CD4-positive, alpha-beta memory T cell (primary cell): ENCODE measurements around the gene EVC. TPM values are rescaled to one million over a fixed set of nuclear protein-coding genes. Genes with fewer than 3 reads are reported as not detected.
"Not testable (repeated sequence)": the region's sequence is repeated elsewhere in the genome, so short reads cannot be mapped to it uniquely, and the experiment has no call there.

Source experiments
- CTCF ChIA-PET: fragments of 350-600 bp; sonication (Branson Sonifier 250); formaldehyde crosslinking; loops from one replicate; lab custom pipeline; 2021; ENCODE audit warnings: inconsistent platforms; ENCODE audit not compliant: partially characterized antibody; lab: Charles Lee
- POLR2A ChIA-PET: fragments of 350-600 bp; sonication (Branson Sonifier 250); formaldehyde crosslinking; loops from one replicate; lab custom pipeline; 2021; ENCODE audit not compliant: partially characterized antibody; lab: Charles Lee
- DNase-seq, 5 donors: peaks; one replicate each; pipeline versions ENCODE4 v3.0.0 to v3.0.0-alpha.2; 2020 to 2022; ENCODE audit warnings: mixed read lengths in 1 of 5
- H3K27ac ChIP-seq: one replicate; pipeline ENCODE4 v1.7.0; 2013; ENCODE audit warnings: low read depth, low read length
- H3K27me3 ChIP-seq: 2 replicates; pipeline ENCODE4 v1.7.0; 2013; ENCODE audit warnings: mild to moderate bottlenecking, low read length, moderate library complexity; ENCODE audit not compliant: insufficient read depth
- H3K36me3 ChIP-seq: 2 replicates; pipeline ENCODE4 v1.7.0; 2013; ENCODE audit warnings: mild to moderate bottlenecking, low read length, moderate library complexity; ENCODE audit not compliant: insufficient read depth
- H3K4me1 ChIP-seq: 2 replicates; pipeline ENCODE4 v1.7.0; 2013; ENCODE audit warnings: mild to moderate bottlenecking, low read length, moderate library complexity; ENCODE audit not compliant: insufficient read depth
- H3K4me3 ChIP-seq, 2 donors: one replicate each; pipeline ENCODE4 v1.7.0; 2013; ENCODE audit warnings: low read length in 2 of 2, mild to moderate bottlenecking in 1 of 2
- H3K9me3 ChIP-seq, 2 donors: one replicate each; pipeline ENCODE4 v1.7.0; 2013; ENCODE audit warnings: low read length in 2 of 2, control low read depth in 1 of 2; ENCODE audit not compliant: control insufficient read depth in 1 of 2
- H3K27ac Mint-ChIP-seq, 7 donors: one replicate each; pipeline ENCODE4 v1.8.0; 2020 to 2021; ENCODE audit warnings: mixed read lengths in 7 of 7, mild to moderate bottlenecking in 6 of 7, inconsistent platforms in 3 of 7, moderate library complexity in 3 of 7
- H3K27me3 Mint-ChIP-seq, 2 donors: one replicate each; pipeline ENCODE4 v1.8.0; 2020 to 2021; ENCODE audit warnings: mixed read lengths in 2 of 2
- H3K36me3 Mint-ChIP-seq, 2 donors: one replicate each; pipeline ENCODE4 v1.8.0; 2020 to 2021; ENCODE audit warnings: mixed read lengths in 2 of 2, inconsistent platforms in 1 of 2, mild to moderate bottlenecking in 1 of 2
- H3K4me1 Mint-ChIP-seq, 4 donors: one replicate each; pipeline ENCODE4 v1.8.0; 2020 to 2021; ENCODE audit warnings: mixed read lengths in 4 of 4, mild to moderate bottlenecking in 1 of 4
- H3K4me3 Mint-ChIP-seq, 8 donors: one replicate each; pipeline ENCODE4 v1.8.0; 2020 to 2021; ENCODE audit warnings: mixed read lengths in 8 of 8, mild to moderate bottlenecking in 7 of 8, moderate library complexity in 6 of 8, inconsistent platforms in 3 of 8
- H3K9me3 Mint-ChIP-seq, 8 donors: one replicate each; pipeline ENCODE4 v1.8.0; 2020 to 2021; ENCODE audit warnings: mixed read lengths in 8 of 8, mild to moderate bottlenecking in 5 of 8, inconsistent platforms in 3 of 8, moderate library complexity in 1 of 8
- intact Hi-C: fragments of 100-400 bp; cut with micrococcal nuclease; formaldehyde crosslinking; loops from one replicate; pipeline ENCODE4 v1.15.1; 2023
- polyA plus RNA-seq, 2 donors: library from polyadenylated mRNA; unstranded; fragments of 300-500 nt; fragmentation: Illumina TruSeq; gene quantifications; one replicate each; pipeline ENCODE4 v1.2.3, GENCODE V29; 2021
- total RNA-seq, 2 experiments: library from RNA; stranded (reverse); gene quantifications; one replicate each; pipeline ENCODE4 v1.2.3, GENCODE V29; 2021

Gene EVC
- total and polyA plus RNA-seq, 4 experiments from 2014 or later, result 0.17 to 2.9 (median 2.1) TPM; not detected in 1

DNA sequence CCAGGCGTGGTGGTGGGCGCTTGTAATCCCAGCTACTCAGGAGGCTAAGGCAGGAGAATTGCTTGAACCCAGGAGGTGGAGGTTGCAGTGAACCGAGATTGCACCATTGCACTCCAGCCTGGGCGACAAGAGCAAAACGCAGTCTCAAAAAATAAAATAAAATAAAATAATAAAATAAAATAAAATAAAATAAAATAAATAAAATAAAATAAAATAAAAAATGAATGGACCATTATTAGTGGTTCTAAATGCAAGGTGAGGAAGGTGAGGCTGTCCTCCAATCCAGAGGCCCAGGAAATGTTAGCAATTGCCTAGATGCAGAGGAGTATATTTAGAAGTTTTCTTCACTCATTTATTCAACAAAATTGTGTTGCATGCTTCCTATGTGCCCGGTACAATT lies 126.5 kb downstream of the EVC start:
- H3K4me1 Mint-ChIP-seq, H3K4me3 Mint-ChIP-seq, H3K27ac Mint-ChIP-seq, H3K27me3 ChIP-seq, H3K4me3 ChIP-seq, H3K27me3 Mint-ChIP-seq, H3K36me3 Mint-ChIP-seq, intact Hi-C loops, CTCF ChIA-PET, H3K4me1 ChIP-seq, H3K36me3 ChIP-seq, H3K27ac ChIP-seq, DNase-seq, POLR2A ChIA-PET, H3K9me3 Mint-ChIP-seq, H3K9me3 ChIP-seq: not testable (repeated sequence)

DNA sequence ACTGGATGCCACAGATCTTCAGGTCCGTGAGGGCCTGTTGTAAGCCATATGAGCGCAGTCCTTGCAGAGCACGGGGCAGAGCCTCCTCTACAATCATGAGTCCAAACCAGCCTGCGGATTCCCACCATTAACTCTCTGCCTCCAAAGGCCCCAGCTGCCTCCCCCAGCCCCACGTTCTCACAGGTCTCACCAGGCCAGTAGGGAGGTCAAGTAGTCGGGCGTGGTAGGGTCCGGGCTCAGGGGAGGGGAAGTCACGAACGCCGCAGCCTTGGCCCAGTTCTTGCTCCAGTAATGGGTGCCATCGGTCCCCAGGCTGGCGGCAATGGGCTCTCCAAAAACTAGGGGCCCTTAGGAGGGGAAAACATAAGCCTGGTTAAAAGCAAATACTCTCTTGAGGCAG lies 128.3 kb downstream of the EVC start:
- Mint-ChIP-seq H3K36me3 (no peaks in the 10 kb centered on the region), H3K9me3 (no peaks in the 10 kb centered on the region), H3K27ac (no peak overlapping the region), H3K4me1 (no peaks in the 10 kb centered on the region), H3K4me3 (no peak overlapping the region), H3K27me3 (peaks cover 0 to 2% of the 10 kb centered on the region in 2 donors)
- ChIA-PET POLR2A (no interaction called here), CTCF (no interaction called here)
- Histone ChIP-seq H3K27me3 (no peaks in the 10 kb centered on the region), H3K36me3 (no peaks in the 10 kb centered on the region), H3K4me1 (no peaks in the 10 kb centered on the region), H3K4me3 (no peak overlapping the region), H3K27ac (no peak overlapping the region), H3K9me3 (no peaks in the 10 kb centered on the region)
- DNase-seq, result no peak
- intact Hi-C loops, result no loop called here

DNA sequence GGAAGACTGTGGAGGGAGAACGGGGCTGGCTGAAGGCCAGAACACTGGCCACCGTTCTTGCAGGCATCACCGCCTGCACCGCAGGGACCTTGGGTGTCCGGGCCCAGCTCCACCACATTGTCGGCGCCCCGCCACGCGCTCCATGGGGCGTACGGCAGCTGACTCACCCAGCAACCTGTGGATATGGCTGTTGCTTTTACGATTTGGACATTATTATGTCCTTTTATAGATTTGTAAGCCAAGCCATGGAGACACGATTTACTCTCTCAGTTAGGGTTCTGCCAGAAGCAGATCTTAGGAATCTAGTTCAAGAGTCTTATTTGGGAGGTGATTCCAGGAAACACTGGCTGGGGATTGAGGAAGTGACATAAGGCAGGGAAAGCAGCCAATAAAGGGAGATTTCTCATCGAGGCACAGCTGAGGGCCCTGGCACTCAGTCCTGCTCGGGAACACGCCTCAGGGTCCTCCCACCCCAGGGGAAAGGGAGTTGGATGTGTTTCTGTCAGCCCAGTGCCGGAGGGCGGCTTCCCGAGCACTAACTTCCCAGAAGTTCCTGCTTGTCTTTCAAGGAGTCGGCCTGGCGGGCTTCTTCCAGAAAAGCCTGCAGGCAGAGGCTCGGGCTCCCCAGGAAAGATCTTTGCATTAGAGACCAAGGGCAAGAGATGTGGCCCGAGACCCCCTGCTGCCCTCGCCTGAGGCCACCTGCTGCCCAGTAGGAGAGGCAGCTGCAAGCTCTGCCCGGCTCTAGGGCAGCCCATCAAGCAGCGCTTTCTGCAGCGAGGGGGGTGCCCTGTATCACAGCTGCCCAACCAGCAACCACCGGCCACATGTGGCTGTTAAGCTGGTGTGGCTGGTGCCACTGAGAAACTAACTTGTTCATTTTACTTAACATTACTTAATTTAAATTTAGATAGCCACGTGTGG lies 129.0 kb downstream of the EVC start:
- H3K36me3 ChIP-seq, result no peaks in the 10 kb centered on the region
- H3K9me3 ChIP-seq, result no peaks in the 10 kb centered on the region
- DNase-seq, result no peak
- ChIA-PET POLR2A (no interaction called here), CTCF (no interaction called here)
- Mint-ChIP-seq H3K36me3 (no peaks in the 10 kb centered on the region), H3K4me1 (no peaks in the 10 kb centered on the region), H3K27ac (no peak overlapping the region), H3K27me3 (peaks cover 0 to 2% of the 10 kb centered on the region in 2 donors), H3K9me3 (no peaks in the 10 kb centered on the region), H3K4me3 (no peak overlapping the region)
- intact Hi-C loops, result no loop called here
- H3K4me3 ChIP-seq, result no peak overlapping the region
- no peaks in the 10 kb centered on the region for H3K27me3 ChIP-seq
- no peaks in the 10 kb centered on the region for H3K4me1 ChIP-seq
- H3K27ac ChIP-seq, result no peak overlapping the region

DNA sequence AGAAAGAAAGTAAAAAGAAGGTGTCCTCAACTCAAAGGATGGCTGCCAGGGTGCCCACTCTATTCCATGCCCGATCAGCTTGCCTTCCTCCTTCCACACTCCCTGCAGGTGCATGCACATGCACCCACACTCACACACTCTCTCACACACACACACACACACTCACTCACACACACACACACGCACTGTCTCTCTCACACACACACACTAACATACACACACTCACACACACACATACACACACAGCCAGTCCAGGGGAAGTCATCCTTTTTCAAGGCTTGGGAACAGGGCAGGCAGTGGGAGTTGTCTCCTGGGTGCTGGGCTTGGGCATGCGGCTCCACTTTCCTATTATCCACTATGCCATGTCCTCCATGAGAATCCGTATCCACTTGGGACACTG lies 131.5 kb downstream of the EVC start:
- H3K9me3 ChIP-seq, result no peaks in the 10 kb centered on the region
- H3K4me1 ChIP-seq, result no peaks in the 10 kb centered on the region
- H3K27me3 Mint-ChIP-seq, result peaks cover 0 to 2% of the 10 kb centered on the region in 2 donors
- peak overlapping the region in 1 of 7 donors; percentile 9 for H3K27ac Mint-ChIP-seq
- H3K36me3 Mint-ChIP-seq, result no peaks in the 10 kb centered on the region
- H3K36me3 ChIP-seq, result no peaks in the 10 kb centered on the region
- H3K9me3 Mint-ChIP-seq, result peaks cover 0 to 2% (median 0%) of the 10 kb centered on the region in 8 donors
- H3K27me3 ChIP-seq, result no peaks in the 10 kb centered on the region
- H3K4me3 ChIP-seq, result no peak overlapping the region
- H3K4me1 Mint-ChIP-seq, result no peaks in the 10 kb centered on the region
- no peak overlapping the region for H3K4me3 Mint-ChIP-seq
- POLR2A ChIA-PET, result no interaction called here
- CTCF ChIA-PET, result no interaction called here
- no peak overlapping the region for H3K27ac ChIP-seq
- no peak for DNase-seq
- intact Hi-C loops, result no loop called here

DNA sequence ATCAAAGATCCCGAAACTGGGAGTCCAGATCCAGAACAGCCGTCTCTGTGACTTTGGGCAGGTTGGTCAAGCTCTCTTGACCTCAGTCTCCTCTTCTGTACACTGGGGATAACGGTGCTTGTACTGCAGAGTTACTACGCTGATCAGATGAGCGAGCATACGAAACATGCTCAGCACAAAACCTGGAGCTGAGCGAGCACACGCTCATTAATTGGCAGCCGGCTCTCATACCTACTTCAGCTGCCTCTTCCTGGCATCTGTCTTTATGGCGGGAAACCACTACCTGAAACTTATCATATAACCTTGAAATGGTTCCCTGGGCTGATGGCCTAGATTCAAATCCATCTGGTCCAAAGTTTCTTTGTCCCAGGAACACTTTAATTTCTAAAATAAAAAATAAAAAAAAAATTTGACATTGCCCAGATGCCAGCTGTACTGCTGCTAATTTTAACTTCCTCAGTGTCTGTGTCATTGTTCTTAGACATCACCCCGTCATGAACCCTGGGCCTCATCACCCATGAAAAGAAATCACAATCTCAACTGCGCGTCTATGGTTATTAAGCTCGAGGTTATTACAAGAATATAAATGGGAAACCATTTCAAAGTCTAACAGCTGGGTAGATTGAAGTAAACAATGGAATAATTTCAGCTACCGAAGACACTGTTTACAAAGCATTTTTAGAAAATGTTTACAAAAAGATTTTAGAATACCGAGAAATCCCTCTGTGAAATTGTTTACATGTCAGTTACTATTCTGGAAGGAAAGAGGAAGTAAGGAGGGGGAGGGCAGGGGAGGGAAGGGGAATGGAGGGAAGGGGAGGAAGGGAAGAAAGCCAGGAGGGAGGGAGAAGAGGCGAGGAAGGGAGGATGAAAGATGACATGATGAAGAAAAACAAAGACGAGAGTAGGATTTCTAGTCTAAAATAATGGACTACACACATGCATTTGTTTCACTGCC lies 132.9 kb downstream of the EVC start:
- no peaks in the 10 kb centered on the region for H3K9me3 ChIP-seq
- no peak overlapping the region for H3K27ac ChIP-seq
- no peaks in the 10 kb centered on the region for H3K36me3 ChIP-seq
- POLR2A ChIA-PET, result no interaction called here
- Mint-ChIP-seq H3K27ac (no peak overlapping the region), H3K4me3 (no peak overlapping the region), H3K9me3 (peaks cover 0 to 2% (median 0%) of the 10 kb centered on the region in 8 donors), H3K4me1 (no peaks in the 10 kb centered on the region), H3K27me3 (peaks cover 2 to 5% of the 10 kb centered on the region in 2 donors), H3K36me3 (no peaks in the 10 kb centered on the region)
- H3K4me1 ChIP-seq, result no peaks in the 10 kb centered on the region
- no peak overlapping the region for H3K4me3 ChIP-seq
- intact Hi-C loops, result no loop called here
- CTCF ChIA-PET, result no interaction called here
- H3K27me3 ChIP-seq, result no peaks in the 10 kb centered on the region
- no peak for DNase-seq

DNA sequence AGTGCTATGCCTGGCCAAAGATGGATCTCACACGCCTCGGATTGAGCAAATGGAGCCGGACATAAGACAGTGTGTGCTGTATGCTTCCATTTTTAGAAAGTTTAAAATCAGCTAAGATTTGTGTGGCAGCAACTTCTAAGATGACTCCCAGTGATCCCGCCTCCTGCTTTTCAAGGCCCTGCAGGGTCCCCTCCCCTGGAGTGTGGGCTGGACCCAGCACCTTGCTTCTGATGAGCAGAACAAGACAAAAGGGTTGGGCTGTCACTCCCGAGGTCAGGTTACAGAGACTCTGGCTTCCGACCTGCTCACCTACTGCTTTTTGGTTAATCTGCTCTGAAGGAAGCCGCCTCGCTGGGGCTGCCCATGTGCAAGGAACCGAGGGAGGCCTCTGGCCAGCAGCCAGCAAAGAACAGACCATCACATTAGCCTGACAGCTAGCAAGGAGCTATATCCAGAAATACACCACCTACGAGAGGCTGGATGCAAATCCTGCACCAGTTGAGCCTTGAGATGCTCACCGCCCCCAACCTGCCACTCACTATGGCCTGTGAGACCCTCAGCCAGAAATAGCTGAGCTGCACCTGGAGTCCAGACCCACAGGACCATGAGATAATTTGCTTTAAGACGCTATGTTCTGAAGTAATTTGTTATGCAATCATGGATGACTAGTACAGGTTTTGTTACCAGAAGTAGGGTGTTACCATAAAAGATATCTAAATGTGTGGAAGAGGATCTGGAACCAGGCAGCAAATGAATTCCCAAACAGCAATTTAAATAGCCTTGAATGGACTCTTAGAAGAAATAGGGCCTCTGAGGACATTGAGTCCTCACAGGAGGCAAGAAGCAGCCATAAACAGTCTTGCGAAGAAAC lies 134.3 kb downstream of the EVC start:
- peaks cover 5 to 7% of the 10 kb centered on the region in 2 donors for H3K27me3 Mint-ChIP-seq
- H3K4me1 ChIP-seq, result no peaks in the 10 kb centered on the region
- no peaks in the 10 kb centered on the region for H3K4me1 Mint-ChIP-seq
- no peaks in the 10 kb centered on the region for H3K36me3 Mint-ChIP-seq
- CTCF ChIA-PET, result no interaction called here
- POLR2A ChIA-PET, result no interaction called here
- no peaks in the 10 kb centered on the region for H3K36me3 ChIP-seq
- no peak overlapping the region for H3K4me3 Mint-ChIP-seq
- no peaks in the 10 kb centered on the region for H3K27me3 ChIP-seq
- H3K9me3 Mint-ChIP-seq, result peaks cover 0 to 2% (median 0%) of the 10 kb centered on the region in 8 donors
- intact Hi-C loops, result no loop called here
- H3K9me3 ChIP-seq, result no peaks in the 10 kb centered on the region
- H3K4me3 ChIP-seq, result no peak overlapping the region
- H3K27ac Mint-ChIP-seq, result no peak overlapping the region
- DNase-seq, result no peak
- no peak overlapping the region for H3K27ac ChIP-seq
